Activated naive CD4-positive, alpha-beta T cell treated with anti-CD3 and anti-CD28 coated beads, Interleukin-2, amount 50 U/mL, for 72 hours (primary cell): ENCODE data around the gene PKP4. TPM values are rescaled to one million over a fixed set of nuclear protein-coding genes. Genes with fewer than 3 reads are reported as not detected.

Source experiments
- ATAC-seq, 2 donors: fragments of 150-1000 bp; cut with Tn5 transposase; 2 replicates each; pipeline ENCODE4 v1.10.0; 2021; ENCODE audit warnings: mild to moderate bottlenecking in 2 of 2, moderate library complexity in 2 of 2
- DNase-seq, 2 donors: peaks; one replicate each; pipeline ENCODE4 v3.0.0; 2021 to 2022; ENCODE audit warnings: low spot score in 2 of 2
- H3K27ac Mint-ChIP-seq, 2 donors: one replicate each; pipeline ENCODE4 v1.8.0; 2022; ENCODE audit warnings: mild to moderate bottlenecking in 2 of 2, mixed read lengths in 2 of 2
- H3K36me3 Mint-ChIP-seq, 2 donors: one replicate each; pipeline ENCODE4 v1.8.0; 2022; ENCODE audit warnings: mixed read lengths in 2 of 2
- H3K9me3 Mint-ChIP-seq, 2 donors: one replicate each; pipeline ENCODE4 v1.8.0; 2022; ENCODE audit warnings: mixed read lengths in 2 of 2
- total RNA-seq, 2 donors: library from RNA; stranded (reverse); gene quantifications; one replicate each; pipeline ENCODE4 v1.2.3, GENCODE V29; 2022

PKP4 gene
- total RNA-seq, 2 donors from 2014 or later = 36.3 to 44.8 TPM

DNA sequence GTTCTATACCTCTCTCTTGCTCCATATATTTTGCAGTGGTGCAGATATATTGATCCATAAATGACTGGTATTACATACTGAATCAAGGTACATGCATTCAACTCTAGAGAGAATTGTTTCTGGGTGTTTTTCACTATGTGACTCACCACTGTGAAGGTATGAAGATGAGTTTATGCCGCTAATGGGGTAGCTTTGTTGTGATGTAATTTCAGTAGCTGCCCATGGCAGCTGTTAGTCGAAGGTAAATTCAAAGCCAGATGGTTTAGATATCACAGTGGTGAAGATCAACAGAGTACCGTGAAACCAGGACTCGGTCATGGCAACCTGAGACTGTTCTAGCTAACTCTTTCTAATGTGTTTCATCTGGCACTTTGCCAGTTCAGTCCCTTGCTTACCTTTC lies 50.4 kb downstream of the PKP4 start:
- ATAC-seq (peak; percentile 67 to 95), DNase-seq (peak in 1 of 2 donors; percentile 30)
- H3K36me3 Mint-ChIP-seq = no peaks in the 10 kb centered on the region
- no peak overlapping the region for H3K27ac Mint-ChIP-seq
- H3K9me3 Mint-ChIP-seq = no peaks in the 10 kb centered on the region

DNA sequence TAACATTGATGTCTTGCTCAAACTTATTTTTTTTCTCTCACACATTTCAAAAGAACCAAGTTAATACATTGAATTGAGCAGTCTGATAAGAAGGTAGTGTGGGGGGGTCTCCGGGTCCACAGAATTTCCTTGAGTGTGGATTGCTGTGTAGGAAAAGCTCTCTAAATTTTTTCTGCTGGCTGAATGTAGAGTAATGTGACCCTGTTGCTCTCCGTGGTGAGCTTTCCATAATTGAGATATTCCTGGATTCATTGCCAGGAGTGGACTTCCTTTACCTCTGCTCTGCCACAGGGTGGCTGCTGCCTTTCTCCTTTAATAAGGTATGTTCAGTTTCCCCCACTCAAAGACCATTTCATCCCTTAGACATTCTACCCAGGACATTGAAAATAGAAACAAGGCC lies 50.9 kb downstream of the PKP4 start:
- ATAC-seq = no peak
- Mint-ChIP-seq H3K36me3 (no peaks in the 10 kb centered on the region), H3K9me3 (no peaks in the 10 kb centered on the region), H3K27ac (no peak overlapping the region)
- no peak for DNase-seq

DNA sequence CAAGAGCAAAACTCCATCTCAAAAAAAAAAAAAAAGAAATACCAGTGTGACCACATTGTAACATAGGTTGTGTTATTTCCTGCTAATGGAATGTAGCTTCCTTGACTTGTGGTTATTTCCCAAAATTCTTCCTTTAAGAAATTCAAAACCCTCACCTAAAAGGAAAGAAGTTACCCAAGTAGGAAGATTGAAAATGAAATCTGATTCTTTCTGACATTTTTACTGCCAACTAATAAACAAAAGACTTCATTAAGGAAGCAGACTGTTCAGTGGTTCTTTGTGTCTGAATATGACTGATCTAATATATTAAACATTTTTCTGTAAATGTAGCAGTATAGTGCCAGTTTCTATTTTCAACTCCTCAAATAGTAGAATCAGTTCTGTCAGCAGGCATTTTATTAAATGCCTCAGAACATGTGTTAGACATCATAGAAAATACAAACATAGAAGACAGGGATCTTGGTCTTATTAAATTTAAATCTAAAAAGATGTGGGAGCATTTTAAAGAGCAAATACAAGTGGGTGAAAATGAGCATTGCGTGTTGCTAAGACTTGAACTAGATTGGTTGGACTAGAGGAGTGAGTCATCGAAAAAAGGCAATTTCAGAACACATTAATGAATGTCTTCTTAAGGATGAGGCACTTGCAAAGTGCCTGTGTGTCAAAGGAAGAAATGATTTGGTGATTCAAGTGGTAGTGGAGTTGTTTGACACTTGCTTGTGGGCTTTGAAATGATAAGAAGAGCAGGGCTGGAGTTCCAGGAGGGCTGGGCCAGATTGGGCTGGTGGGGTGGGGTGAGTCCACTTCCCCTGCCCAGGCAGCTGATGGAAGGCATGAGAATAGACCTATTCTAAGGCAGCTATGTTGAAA lies 53.4 kb downstream of the PKP4 start:
- Mint-ChIP-seq H3K27ac (no peak overlapping the region), H3K9me3 (no peaks in the 10 kb centered on the region), H3K36me3 (peaks cover 6 to 8% of the 10 kb centered on the region in 2 donors)
- DNase-seq (no peak), ATAC-seq (peak; percentile 43 to 49)

- Mint-ChIP-seq H3K27ac (no peak overlapping the region), H3K36me3 (peaks cover 6 to 8% of the 10 kb centered on the region in 2 donors), H3K9me3 (no peaks in the 10 kb centered on the region)
- DNase-seq (no peak), ATAC-seq (no peak)
Observed at GRCh38 chr2:158510887-158511286, 54.1 kb downstream of the PKP4 start.

- H3K27ac Mint-ChIP-seq = no peak overlapping the region
- no peaks in the 10 kb centered on the region for H3K9me3 Mint-ChIP-seq
- no peak for ATAC-seq
- no peak for DNase-seq
- H3K36me3 Mint-ChIP-seq = peaks cover 6 to 8% of the 10 kb centered on the region in 2 donors
Observed at GRCh38 chr2:158511706-158512105, 55.0 kb downstream of the PKP4 start.

DNA sequence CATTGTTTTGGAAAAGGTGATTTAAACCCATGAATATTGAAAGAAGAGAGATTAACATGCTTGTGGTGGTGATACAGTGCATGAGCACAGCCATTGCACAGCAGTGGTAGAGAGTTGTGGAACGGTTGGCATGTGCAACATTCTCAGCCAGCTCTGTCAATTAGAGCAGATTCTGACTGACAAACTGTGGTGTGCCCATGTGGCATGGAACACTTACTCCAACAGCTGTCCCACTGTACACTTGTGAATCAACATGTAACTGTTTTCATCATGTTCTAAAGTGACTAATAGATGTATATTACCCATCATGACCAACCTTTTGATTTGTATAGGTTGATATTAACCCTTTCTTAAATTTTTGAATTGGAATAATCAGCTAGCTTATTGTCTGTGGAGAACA lies 55.6 kb downstream of the PKP4 start:
- DNase-seq (no peak), ATAC-seq (peak in 1 of 2 donors; percentile 26)
- no peaks in the 10 kb centered on the region for H3K9me3 Mint-ChIP-seq
- H3K36me3 Mint-ChIP-seq = peaks cover 6 to 8% of the 10 kb centered on the region in 2 donors
- H3K27ac Mint-ChIP-seq = no peak overlapping the region

GRCh38 chr2:158513841-158514240 lies 57.1 kb downstream of the PKP4 start:
- no peak for ATAC-seq
- DNase-seq = no peak
- no peaks in the 10 kb centered on the region for H3K9me3 Mint-ChIP-seq
- no peak overlapping the region for H3K27ac Mint-ChIP-seq
- H3K36me3 Mint-ChIP-seq = peaks cover 6 to 8% of the 10 kb centered on the region in 2 donors

GRCh38 chr2:158518084-158518483 lies 61.3 kb downstream of the PKP4 start:
- DNase-seq (no peak), ATAC-seq (no peak)
- Mint-ChIP-seq H3K27ac (no peak overlapping the region), H3K36me3 (peaks cover 6 to 16% of the 10 kb centered on the region in 2 donors), H3K9me3 (no peaks in the 10 kb centered on the region)

DNA sequence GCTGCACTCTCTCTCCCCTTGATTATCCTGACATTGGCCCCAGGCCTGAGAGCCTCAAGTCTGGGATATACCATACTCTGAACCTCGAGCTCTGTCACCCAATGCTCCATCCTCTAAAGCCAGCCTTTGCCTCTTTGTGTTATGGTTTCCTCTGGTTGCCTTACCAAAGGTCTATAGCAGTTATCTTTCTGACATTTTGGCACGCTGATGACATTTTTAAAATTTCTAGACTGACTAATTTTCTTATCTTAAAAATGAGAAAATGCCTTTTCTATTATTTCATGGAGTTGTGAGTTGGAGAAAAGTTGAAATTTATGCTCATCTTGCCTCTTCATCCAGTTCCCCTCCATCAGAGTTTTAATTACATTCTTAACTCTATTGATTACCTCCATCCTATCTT lies 62.7 kb downstream of the PKP4 start:
- Mint-ChIP-seq H3K9me3 (no peaks in the 10 kb centered on the region), H3K36me3 (peaks cover 0 to 8% of the 10 kb centered on the region in 2 donors), H3K27ac (no peak overlapping the region)
- ATAC-seq = no peak
- DNase-seq = no peak

DNA sequence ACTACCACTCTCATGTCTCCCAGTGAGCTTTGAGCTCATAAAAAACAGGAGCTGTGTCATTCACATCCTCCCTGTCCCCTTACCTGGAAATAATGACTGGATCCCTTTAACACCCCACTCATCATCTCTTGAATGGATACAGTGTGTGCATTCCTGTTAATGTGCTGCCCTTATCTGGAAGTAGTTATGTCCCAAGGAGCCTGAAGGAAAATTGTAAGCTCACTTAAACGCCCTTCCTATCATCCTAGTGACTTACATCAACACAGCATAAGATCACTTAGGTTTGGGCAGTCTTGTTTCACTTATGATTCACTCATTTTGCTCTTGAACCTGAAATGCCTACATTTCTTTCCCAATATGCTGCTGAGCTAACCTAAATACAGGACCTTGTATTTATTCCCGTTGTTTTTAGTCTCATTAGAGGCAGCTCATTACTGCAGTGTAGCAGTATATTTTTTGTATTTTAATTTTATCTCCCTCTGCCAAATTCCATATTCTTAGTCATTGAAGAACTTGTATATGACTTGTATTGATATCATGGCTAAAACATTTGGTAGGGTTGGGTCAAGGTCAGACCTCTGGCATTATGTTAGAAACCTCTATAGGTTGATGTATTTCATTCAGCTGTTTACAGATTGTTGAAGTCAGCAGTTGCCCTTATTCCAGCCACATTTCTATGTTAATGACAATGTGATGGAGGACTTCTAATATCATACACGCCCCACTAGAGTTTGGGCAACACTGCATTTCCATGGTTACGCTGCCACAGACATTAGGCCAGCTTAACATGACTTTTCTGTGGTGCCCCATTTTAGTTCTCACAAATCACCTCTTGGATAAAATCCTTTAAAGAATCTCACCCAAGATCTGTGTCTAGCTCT lies 72.9 kb downstream of the PKP4 start:
- ATAC-seq (no peak), DNase-seq (no peak)
- Mint-ChIP-seq H3K36me3 (no peaks in the 10 kb centered on the region), H3K27ac (no peak overlapping the region), H3K9me3 (no peaks in the 10 kb centered on the region)

GRCh38 chr2:158530829-158531228 lies 74.1 kb downstream of the PKP4 start:
- H3K9me3 Mint-ChIP-seq = no peaks in the 10 kb centered on the region
- ATAC-seq (no peak), DNase-seq (no peak)
- no peak overlapping the region for H3K27ac Mint-ChIP-seq
- H3K36me3 Mint-ChIP-seq = no peaks in the 10 kb centered on the region

- ATAC-seq = no peak
- DNase-seq = no peak
- H3K9me3 Mint-ChIP-seq = no peaks in the 10 kb centered on the region
- H3K36me3 Mint-ChIP-seq = peaks cover 0 to 9% of the 10 kb centered on the region in 2 donors
- no peak overlapping the region for H3K27ac Mint-ChIP-seq
Observed at GRCh38 chr2:158533009-158533408, 76.3 kb downstream of the PKP4 start.

- H3K9me3 Mint-ChIP-seq = no peaks in the 10 kb centered on the region
- no peak overlapping the region for H3K27ac Mint-ChIP-seq
- no peak for DNase-seq
- H3K36me3 Mint-ChIP-seq = peaks cover 0 to 9% of the 10 kb centered on the region in 2 donors
- ATAC-seq = no peak
Observed at GRCh38 chr2:158539176-158540005, 82.6 kb downstream of the PKP4 start.

- DNase-seq (no peak), ATAC-seq (peak; percentile 13 to 65)
- H3K27ac Mint-ChIP-seq = no peak overlapping the region
- H3K36me3 Mint-ChIP-seq = peaks cover 0 to 6% of the 10 kb centered on the region in 2 donors
- H3K9me3 Mint-ChIP-seq = no peaks in the 10 kb centered on the region
Observed at GRCh38 chr2:158542577-158542976, 85.8 kb downstream of the PKP4 start.

- peaks cover 0 to 6% of the 10 kb centered on the region in 2 donors for H3K36me3 Mint-ChIP-seq
- no peak for DNase-seq
- H3K27ac Mint-ChIP-seq = no peak overlapping the region
- H3K9me3 Mint-ChIP-seq = no peaks in the 10 kb centered on the region
- no peak for ATAC-seq
Observed at GRCh38 chr2:158543957-158544356, 87.2 kb downstream of the PKP4 start.

DNA sequence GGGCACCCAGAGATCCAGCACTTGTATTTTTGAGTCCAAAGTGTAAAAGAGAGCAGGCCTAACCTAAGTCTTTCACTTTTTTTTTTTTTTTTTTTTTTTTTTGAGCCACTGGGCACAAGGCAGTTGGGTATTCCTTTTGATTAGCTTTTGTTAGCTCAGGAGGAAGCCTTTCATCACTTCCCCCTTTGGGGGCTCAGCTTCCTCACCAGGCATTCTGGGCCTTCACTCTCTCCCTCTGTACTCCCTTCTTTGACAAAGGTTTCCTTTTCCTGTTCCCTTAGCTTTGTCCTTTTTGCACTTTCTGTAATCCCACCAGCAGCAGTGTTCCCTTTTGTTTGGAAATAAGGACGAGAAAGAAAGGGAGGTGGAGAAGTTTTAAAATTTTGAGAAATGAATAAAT lies 88.2 kb downstream of the PKP4 start:
- no peaks in the 10 kb centered on the region for H3K9me3 Mint-ChIP-seq
- DNase-seq (no peak), ATAC-seq (no peak)
- H3K27ac Mint-ChIP-seq = peak overlapping the region in 1 of 2 donors; percentile 60
- peaks cover 0 to 6% of the 10 kb centered on the region in 2 donors for H3K36me3 Mint-ChIP-seq
